ENCODE results near the gene TMEM212.
"Not testable (repeated sequence)": the region's sequence is repeated elsewhere in the genome, so short reads cannot be mapped to it uniquely, and the experiment has no call there.

TMEM212 gene

DNA sequence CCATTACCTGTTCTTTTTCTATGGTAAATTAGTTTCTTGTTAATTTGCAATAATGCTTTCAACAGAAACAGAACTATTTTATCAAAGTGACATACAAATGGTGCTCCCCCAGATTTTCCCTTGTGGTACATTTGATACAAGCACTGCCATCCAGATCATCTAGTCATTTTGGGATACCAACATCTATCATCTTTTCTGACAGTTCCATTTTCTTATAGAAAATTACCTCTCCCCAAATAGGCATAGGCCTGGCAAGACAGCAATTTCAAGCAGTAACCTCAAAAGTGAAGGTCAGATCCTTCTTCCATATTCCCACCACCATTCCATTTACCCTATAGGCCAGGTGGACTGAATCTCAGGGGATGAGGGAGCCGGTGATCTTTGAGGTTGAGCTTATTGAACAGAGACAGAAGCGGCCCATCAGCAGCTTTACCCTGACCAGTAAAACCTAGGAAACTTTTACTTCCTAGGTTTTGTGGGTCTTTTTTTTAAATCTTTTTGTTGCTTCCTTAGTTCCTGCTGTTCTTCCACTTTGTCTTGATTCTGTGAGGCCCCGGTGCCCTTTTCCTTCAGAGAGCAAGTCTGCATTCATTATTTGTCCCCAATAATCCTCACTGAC lies 29.8 kb upstream of the TMEM212 start:
- no peak for DNase-seq

DNA sequence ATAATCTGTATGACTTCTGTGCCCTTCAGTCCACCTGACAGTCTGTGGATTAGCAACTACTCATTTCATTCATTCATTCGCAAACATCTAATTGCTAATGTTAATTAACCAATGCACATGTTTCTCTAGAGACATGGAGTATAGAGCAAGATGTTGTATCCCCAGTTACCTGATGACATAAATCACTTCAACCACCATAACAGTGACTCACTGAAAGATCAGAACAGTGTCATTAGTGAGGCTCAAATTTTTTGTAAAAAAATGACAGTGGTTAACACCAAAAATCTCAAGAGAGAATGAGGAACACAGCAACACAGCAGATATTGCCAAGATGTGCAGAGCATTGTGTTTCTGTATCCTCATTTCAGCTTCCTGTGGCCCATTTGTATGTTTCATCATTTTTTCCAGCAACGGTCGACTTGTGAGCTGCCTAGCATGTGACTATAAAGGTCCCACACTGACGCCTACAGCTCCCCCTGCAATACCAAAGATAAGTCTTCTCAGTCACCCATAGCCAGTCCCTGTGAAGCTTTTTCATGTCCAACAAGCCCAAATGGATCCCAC lies 29.2 kb upstream of the TMEM212 start:
- peak; percentile 29 to 38 for DNase-seq

DNA sequence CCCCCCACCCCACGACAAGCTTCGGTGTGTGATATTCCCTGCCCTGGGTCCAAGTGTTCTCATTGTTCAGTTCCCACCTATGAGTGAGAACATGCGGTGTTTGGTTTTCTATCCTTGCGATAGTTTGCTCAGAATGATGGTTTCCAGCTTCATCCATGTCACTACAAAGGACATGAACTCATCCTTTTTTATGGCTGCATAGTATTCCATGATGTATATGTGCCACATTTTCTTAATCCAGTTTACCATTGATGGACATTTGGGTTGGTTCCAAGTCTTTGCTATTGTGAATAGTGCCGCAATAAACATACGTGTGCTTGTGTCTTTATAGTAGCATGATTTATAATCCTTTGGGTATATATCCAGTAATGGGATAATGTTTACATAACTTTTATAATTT lies 28.5 kb upstream of the TMEM212 start:
- not testable (repeated sequence) for DNase-seq

DNA sequence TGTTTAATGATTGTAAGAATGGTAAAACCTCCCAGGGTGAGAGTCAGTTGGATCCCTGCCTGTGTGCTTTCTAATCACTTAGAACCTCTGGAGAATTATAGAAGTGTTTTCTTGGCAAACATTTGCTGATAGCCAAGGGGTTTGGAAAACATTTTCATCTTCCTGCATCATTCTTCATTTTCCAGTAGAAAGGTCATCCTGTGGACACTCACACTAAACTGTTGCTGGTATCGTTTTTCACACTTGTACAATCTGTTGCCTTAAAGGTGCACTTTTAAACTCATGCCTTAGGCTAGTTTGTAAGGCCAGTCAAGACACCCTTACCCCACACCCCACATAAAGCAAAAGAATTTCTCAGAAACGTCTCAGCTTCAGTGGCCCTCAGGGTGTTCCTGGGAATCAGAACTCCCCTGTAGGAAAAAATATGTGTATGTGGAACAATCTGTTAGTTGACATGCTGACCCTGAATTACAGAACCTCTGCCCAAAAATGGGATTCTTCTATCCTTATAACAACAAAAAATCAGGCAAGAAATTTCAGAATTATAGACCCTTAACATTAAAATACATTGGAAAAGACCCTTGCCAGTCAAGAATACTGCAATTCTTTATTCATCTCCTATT lies 27.1 kb upstream of the TMEM212 start:
- no peak for DNase-seq

- DNase-seq = no peak
Measured at GRCh38 chr3:171817074-171817800, 25.9 kb upstream of the TMEM212 start.

GRCh38 chr3:171821044-171821443 lies 22.1 kb upstream of the TMEM212 start:
- DNase-seq = no peak

- no peak for DNase-seq
Measured at GRCh38 chr3:171821778-171822358, 21.3 kb upstream of the TMEM212 start.

GRCh38 chr3:171822431-171823106 lies 20.6 kb upstream of the TMEM212 start:
- no peak for DNase-seq

DNA sequence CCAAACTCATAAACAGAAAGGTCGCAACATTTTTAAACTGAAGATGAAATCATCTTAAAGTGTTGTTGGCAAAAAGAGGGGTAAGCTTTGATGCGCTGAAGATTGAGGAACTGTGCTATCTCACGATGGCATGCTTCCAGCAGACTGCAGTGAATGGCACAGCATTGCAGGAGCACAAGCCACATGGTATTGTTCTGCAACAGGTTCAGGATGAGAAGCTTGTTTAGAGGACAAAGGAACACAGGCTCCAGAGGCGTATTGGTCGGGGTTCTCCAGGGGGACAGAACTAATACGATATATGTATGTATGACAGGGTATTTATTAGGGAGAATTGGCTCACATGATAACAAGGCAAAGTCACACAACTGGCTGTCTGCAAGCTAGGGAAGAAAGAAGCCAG lies 19.0 kb upstream of the TMEM212 start:
- no peak for DNase-seq

DNA sequence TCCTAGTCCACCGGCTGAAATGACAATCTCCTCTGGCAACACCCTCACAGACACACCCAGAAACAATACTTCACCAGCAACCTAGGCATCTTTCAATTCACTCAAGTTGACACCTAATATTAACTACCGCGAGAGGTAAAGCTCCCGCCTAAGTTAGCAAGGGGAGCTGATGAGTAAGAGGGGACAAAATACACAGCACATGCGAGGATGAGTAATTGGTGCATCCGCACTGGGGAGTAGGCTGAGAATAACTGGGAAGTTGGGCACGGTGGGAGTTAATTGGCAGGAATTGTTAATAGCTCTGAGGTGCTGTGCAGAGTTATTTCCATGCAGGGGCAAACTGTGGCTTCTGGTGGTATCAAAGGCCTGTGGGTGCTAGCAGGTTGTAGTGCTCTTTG lies 18.3 kb upstream of the TMEM212 start:
- no peak for DNase-seq

DNA sequence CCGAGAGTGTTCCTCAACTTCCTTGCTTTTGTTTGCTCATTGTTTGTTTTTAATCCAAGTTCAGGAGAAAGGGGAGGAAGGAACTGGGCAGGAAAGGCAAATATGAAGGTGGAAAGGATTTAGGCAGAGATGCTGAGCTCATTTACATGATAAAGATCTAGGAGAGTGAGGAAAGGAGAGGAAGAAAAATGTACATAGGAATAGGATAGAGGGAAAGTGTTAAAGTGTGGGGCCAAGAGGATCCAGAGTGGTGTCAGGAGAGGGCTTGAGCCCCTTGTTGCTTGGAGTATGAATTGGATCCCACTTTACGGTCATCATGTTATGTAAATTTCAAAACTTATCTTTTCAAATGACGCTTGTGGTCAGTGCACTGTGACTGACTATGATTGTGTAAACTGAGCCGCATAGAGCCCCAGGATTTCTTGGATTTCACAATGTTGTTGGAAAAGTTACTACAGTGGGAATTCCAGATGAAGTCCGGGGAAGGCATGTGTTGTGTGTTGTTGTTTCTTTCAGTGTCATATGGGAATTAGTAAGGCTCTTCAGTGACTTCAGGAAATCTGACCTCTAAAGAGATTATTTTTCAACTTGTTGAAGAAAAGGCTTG lies 17.8 kb upstream of the TMEM212 start:
- no peak for DNase-seq

DNA sequence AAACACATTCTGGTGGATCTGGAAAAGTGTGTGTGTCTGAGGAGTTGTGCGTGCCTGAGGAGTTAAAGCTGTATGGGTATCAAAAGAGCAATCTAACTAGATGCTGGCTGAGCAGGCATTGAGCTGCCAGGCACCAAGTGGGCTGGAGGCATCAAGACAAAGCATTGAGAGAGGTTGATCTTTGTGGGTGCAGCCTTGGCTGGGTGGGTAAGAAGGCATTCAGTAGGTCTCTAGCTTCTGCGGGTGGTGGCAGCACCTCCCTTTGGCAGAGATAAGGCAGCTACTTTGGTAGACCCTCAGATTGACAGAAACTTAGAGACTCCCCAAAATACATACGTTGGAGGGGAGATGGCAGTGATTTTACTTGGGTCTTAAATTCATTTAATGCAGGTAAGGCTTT lies 15.8 kb upstream of the TMEM212 start:
- no peak for DNase-seq

DNA sequence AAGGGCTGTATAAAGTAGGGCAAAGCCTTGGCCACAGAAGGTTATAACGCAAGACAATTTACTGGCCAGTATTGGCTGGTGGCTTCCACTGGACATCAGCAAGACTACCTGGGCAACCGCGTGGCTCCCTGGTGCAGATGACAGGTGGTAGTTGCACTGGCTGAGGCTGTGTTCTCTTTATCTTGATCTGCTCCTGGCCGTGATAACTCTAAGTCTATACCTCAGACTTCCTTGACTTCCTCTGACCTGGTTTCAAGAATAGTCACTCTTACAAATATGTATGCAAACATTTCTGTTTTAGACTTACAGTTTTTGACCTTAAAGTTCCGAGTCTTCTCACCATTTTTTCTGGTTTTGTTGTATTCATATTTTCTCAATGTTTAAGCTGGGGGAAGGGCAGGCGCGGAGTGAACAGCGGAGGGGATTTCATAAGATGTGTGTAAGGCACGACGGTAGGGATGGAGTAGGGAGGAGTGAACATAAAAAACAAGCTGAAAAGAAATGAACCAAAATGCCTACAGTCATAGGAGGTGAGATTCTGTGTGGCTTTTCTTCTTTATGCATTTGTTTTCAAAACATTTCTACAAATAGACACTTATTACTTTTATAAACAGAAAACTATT lies 15.2 kb upstream of the TMEM212 start:
- no peak for DNase-seq

- no peak for DNase-seq
Measured at GRCh38 chr3:171828902-171829770, 14.0 kb upstream of the TMEM212 start.

DNA sequence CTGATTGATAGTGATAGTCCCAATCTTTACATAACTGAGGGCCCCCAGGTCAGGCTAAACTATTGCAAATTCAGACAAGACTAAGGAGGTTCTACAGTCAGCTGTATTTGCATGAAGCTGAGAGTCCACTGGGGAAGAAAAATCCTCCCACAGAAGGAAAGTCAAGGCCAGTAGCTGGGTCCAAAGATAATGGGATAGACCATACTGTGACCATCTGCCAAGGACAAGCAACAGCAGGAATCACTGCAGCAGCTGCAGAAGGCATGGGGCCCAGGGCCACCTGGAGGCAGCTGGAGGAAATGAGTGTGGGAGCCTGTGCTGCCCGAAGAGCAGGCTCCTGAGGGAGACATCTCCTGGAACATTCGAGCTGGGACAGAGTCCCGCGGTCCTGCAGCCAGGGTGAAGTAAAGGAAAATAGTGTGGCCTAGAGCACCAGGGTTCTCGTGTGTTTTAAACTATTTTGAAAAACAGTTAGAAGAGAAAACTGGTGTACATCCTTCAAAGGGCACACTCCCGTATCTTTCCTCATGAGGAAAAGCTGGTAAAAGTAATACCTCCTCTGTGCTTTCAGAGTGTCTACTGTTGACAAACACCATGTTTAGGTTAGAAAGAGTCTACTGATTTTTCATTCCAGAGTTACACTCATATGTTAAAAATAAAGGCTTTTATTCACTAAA lies 13.2 kb upstream of the TMEM212 start:
- DNase-seq = no peak

DNA sequence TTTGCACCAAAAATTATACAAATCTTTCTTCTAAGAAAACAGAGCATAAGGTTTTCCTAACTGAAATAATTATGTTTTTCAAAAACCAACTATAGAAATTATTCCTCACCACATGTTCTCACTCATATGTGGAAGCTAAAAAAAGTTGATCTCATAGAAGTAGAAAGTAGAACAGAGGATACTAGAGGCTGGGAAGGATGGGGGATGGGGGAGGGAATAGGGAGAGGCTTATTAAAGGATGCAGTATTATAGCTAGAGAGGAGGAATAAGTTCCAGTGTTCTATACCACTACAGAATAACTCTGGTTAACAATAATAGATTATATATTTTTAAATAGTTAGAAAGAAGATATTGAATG lies 12.7 kb upstream of the TMEM212 start:
- DNase-seq = no peak

- DNase-seq = no peak
Measured at GRCh38 chr3:171831936-171832335, 11.2 kb upstream of the TMEM212 start.

DNA sequence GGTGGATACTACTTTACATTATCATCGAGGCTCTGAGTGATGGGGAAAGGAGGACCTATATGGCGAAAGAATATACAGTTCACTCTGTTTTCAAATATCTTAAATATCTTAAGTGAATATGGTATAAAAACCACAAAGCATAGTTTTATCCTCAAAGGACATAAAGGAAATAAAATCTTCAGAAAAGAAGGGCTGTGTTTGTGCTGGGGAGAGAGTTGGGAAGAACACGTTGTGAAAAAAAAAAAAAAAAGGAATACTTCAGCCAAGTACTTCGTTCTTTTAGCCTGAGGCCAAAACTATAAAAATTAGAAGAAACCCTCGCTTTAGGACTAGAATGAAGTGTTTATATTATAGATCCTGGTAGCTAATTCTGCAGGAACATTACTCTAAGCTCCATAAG lies 10.2 kb upstream of the TMEM212 start:
- no peak for DNase-seq

DNA sequence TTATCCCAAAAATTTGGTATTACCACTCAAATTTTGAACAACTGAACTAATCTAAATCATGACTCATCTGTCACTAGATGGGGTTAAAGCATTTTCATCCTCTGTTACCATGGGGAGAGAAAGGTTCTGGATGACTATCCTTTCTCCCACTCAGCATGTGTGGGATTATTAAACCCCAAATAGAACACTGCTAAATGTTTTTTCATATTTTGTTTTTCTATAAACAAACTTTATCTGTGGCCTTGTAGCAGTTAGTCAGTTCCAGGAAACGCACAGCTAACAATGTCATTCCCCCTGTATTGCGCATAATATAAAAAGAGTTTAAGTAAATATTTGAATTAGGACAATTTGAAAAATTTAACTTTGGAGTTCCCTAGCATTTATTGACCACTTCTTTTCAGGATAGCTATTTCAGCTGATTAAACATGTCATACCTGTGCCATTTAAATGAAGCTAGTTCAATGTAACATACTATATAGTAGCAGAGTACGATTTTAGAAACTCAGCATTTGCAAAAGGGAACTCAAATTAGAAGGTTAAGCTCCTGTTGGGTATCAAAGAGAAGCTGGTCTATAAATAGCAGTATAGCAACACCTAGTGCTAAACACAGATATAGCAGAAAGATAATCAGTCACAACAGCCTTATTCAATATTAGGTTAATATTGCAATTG lies 9.2 kb upstream of the TMEM212 start:
- DNase-seq = no peak

- DNase-seq = no peak
Measured at GRCh38 chr3:171834461-171834801, 8.7 kb upstream of the TMEM212 start.
